NCI-H2196 treated with DMSO at 0.1 percent for 48 hours (cell line): ENCODE data around the gene HEXD.
"Not testable (repeated sequence)": the region's sequence is repeated elsewhere in the genome, so short reads cannot be mapped to it uniquely, and the experiment has no call there.

Source experiments
- DNase-seq: peaks from one replicate; lab custom pipeline; 2025; ENCODE audit not compliant: unreplicated experiment; lab: John Stamatoyannopoulos, UW

HEXD gene

DNA sequence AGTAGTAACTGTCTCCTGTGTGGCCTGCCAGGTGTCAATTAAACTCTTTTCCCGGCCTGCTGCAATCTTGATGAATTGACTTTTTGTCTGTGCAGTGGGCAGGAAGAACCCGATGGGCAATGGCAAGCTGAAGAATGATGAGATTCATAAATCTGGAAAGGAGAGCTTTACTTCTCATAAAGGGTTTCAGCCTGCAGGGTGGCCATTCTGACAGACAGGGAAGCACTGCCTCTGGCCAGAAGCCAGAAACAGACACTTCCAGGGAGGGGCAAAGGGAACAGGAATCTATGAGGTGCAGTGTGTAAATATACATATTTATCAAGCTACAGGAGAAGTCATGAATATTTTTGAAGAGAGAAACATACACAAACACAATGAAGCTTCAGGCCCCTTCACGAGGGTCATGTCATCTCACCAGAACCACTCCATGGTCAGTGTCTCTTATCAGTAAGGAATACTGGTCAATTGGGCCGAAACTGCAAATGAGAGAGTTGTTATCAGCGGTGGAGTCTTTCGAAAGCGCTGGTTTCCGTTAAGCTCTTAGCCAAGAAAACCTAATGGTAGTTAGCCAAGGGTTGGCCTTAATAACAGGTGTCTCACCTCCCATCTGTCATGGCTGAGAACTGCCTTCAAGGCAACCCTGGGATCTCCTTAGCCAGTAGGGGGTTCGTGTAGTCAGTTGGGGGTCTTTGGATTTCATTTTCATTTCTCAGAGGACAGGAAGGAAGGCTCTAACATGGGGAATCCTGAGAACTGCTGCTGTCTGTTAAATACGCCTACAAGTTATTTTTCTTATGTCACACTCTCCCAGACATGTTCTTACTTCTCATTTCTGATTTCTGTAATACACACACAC lies 39.2 kb downstream of the HEXD start:
- DNase-seq: no peak

DNA sequence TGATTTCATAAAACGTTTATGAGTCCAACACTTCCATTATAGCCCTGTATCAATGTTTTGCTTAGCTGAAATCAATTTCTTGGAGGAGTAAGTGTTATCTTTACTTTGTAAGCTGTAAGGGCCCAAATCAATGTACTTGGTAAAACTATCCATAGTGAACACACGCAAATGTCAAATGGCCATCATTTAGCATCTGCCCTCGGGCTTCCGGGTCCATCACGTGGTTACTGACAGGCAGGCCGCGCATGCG lies 39.7 kb downstream of the HEXD start:
- DNase-seq: no peak

DNA sequence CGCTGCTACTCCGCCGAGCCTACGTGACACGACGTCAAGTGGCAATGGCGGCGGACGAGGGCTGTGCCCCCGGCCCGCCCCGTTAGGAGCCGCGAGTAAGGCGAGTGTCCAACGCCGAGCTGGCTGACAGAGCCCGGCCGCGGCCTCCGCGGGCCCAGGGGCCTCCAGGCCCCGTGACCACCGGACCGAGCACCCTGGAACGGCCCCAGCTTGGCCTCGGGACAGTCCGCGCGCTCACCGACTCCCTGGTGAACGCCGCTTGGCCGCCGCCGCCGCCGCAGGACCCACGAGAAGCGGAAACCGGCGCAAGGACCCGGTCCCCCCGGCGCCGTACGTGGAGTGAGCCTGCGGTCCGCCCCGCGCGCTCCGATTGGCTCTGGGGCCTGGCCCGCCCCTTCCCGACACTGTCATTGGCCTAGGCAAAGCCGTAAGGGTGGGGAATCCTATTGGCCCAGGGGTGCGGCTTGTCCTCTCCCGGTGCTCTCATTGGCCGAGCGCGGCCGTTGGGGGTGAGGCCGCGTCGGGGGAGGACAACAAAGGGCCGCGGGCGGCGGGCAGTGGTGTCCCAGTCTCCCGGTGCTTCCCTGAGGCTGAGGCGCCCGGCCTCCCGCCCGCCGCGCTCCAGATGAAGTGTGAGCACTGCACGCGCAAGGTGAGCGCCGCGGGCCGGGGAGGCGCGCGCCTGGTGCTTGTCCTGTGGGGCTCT lies 40.2 kb downstream of the HEXD start, which contains the start of gene NARF:
Gene NARF, plus strand, starts transcription at position 563 of the 706 bp plus-strand sequence. Its CDS starts 63 bp downstream, at position 626.
- DNase-seq: peak; percentile 100

DNA sequence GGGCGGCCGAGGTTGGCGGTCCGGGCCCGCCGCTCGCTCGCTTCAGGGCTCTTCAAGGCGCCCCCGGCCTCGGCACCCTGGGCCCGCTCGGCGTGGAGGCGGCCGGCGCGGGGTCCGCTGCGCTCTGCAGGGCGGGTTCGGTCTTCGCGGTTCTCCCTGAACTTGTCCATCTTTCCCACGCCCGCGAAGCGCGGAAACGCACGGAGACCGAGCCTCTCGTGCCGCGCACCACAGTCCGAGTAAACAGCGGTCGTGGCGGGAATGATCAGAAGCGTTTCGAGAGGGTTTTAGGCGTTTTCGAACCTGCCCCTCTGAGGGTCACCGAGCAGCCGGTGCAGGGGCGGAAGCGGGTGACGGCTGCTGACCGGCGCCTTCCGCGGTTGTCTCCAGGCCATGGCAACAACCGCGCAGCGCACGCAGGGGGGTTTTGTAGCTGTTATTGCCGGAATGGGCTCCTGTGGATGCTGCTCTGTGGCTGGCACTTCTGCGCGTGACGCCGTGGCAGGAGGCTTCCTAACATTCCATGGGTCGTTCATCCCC lies 40.8 kb downstream of the HEXD start:
- DNase-seq: no peak

DNA sequence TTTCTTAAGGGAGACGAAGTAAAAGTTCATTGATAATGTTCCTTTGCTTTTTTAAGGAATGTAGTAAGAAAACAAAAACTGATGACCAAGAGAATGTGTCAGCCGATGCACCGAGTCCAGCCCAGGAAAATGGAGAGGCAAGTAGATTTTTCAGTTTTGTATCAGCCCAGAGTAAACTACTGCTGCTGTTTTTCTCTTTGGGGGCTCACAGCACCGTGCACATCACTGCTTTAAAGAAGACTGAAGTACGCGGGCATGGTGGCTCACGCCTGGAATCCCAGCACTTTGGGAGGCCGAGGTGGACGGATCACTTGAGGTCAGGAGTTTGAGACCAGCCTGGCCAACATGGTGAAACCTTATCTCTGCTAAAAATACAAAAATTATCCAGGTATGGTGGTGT lies 41.8 kb downstream of the HEXD start:
- DNase-seq: not testable (repeated sequence)

DNA sequence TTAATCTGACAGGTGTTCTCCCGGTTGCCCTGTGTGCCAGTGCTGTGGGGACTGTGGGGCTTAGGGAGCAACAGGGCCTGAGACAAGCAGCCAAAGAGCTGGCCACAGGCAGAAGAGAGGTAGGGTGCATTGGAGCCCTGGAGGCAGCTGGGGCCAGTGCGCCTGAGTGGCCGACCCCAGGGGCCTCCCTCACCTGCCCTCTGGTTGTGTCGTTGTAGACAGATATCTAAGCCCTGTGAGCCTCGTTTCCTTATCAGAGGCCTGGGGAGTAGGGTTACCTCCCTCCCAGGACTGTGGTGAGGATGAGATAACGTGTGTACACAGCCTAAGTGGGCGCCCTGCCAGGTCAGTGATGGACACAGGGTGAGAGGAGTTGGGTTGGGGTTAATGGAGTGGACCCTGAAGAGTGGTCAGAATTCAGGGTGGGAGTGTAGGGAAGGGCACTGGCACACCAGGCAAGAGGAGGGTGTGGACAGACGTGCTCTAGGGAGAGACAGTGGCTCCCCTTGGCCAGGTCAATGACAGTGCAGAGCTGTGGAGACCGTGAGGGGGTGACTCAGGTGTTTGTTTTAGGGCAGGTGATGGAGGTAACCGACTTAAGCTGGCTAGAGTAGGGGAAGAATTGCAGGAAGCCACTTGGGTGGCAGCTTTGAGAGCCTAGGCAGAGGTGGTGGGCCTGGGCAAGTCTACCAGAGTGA lies 43.8 kb downstream of the HEXD start:
- DNase-seq: peak; percentile 99

DNA sequence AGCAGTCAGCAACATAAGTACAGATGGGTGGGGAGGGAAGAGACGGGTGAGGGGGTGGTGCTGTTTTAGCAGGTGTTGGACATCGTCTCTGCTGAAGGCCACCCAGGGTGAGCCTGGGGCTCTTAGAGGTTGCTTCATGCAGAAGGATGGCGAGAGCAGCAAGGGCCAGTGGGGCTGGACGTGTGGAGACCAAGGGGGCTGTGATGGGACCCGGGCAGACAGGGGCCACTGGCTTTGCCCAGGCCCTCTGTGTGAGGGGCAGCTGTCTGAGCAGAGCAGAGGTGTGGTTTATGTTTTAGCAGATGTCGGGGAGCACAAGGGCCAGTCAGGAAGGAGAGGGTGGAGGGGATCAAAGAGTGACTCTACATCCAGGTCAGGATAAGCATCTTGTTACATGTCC lies 45.2 kb downstream of the HEXD start:
- DNase-seq: no peak

DNA sequence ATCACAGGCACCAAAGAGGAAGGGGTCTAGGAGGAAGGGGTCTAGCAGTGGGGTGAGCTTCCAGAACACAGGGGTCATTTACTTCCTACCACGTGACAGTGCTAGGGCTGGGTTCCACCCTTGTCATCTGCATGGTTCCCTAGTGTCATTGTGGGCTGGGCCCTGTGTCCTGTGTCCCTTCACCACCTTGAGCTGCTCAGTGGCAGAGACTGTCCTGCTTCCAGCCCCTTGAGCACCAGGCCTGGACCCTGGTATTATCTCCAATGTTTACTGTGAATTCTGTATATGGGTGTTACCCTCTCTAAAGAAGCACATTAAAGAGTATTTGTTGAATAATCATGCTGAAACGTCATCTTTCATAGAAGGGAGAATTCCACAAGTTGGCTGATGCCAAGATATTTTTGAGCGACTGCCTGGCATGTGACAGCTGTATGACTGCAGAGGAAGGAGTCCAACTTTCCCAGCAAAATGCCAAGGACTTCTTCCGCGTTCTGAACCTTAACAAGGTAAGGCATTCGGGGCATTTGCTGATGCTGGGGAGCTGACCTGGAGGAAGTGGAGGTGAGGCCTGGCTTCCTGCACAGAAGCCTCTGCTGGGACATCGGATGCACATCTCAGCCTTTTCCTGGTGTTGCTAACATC lies 45.9 kb downstream of the HEXD start:
- no peak for DNase-seq

DNA sequence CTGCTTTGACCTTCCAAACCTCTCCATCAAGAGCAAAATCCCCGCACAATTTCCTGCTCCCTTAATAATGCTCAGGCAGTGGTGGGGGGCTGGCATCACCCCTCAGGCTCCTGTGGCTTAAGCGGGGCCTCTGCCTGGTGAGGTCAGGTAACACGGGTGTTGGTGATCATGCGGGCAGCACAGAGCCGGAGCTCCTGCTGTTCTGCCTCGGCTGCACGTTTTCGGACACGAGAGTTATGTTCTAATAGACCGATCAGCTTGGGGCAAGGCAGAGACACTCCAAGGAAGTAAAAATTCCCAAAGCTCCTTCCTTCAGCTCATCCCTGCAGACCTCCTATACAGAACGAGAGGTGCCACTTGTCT lies 46.4 kb downstream of the HEXD start:
- no peak for DNase-seq

DNA sequence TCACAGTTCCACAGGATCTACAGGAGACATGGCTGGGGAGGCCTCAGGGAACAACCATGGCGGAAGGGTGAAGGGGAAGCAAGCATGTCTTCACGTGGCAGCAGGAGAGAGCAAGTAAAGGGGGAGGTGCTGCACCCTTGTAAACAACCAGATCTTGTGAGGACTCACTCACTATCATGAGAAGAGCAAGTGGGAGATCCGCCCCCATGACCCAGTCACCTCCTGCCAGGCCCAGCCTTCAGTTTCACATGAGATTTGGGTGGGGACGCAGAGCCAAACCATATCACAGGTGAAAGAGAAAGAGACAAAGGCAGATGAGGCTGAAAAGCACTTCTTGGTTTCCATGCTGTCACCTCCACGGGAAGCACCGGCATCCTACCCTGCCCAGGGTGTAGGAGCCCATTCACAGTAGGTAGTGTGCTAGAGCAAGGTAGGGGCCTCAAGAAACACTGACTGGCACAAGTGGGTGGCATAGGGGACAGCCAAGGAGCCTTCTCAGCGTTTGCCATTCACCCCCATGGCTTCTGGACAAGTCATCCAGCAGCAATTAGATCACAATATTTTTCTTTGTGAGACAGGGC lies 47.0 kb downstream of the HEXD start:
- no peak for DNase-seq

DNA sequence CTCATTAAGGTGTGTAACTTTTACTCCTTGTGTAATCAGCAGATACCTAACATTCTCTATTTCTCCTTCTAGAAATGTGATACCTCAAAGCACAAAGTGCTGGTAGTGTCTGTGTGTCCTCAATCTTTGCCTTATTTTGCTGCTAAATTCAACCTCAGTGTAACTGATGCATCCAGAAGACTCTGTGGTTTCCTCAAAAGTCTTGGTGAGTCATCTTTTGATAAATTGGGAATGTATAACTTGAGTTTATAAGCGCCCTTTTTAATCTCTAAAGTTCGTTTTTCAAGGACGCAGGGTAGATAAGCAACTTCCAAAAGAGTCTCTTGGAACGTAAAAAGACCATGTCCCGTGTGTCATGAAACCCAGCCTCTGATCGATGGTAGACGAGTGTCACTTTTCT lies 50.5 kb downstream of the HEXD start:
- DNase-seq: no peak

DNA sequence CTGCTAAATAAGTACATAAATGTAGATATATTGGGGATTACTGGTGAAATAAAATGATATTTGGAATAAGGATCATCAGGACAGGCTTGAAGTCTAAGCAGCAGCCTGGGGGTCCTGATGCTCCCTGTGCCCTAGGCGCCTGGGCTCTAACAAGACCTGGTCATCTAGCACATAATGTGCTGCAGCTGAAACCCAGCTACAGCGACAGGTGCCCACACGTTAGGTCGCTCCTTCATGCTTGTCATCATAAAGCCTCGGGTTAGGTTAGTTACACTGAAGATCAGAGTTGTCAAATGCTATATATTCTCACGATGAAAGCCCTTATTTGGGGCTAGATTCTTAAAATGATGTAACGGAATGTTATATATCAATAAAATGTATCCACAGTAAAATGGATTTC lies 51.9 kb downstream of the HEXD start:
- DNase-seq: no peak

DNA sequence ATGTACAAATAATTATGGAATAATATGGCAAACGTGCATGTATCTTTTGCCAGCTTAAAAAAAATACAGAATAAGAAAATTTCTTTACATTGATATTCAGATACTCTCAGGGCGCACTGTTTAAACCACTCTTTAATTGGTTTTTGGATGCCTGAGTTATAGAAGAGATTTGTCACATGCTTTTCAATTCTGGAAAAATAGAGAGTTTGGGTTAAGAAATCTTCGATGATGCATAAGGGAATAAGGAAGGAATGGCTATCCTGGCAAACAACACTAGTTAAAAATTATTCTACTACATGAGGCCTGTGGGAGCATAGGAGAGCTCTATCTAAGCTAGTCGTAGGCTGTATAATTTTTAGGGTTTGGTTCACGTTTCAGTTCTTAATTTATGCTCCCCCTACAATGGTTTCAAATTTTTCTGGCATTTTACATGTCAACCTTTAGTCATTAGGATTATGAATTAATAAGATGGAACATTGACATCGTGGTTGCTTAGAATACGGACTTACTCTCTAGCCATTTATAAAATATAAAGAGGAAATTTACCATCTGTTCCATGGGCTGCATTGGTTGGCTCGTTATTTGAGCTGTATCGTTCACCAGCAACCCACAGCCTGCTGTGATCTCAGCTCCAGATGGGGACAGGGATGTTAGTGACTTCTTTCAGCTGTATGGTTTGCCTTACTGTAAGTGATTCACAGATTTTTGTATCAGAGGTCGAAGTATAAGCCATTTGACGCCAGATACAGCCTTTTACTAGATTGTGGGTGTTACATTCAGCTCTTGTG lies 56.3 kb downstream of the HEXD start:
- no peak for DNase-seq

DNA sequence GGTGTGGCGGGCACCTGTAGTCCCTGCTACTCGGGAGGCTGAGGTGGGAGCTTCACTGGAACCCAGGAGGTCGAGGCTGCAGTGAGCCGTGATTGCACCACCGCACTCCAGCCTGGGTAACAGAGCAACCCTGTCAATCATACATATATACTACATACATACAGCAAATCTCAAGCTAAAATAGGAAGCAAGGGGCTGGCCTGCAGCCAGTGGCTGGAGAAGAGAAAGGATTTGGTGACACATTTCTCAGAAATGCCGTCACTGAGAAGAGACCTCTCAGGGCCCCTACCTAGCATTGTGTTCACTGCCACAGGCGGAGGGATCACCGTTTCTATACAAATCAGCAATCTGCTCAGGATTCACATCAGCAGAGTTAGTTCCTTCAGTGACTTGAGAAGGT lies 57.3 kb downstream of the HEXD start:
- no peak for DNase-seq

DNA sequence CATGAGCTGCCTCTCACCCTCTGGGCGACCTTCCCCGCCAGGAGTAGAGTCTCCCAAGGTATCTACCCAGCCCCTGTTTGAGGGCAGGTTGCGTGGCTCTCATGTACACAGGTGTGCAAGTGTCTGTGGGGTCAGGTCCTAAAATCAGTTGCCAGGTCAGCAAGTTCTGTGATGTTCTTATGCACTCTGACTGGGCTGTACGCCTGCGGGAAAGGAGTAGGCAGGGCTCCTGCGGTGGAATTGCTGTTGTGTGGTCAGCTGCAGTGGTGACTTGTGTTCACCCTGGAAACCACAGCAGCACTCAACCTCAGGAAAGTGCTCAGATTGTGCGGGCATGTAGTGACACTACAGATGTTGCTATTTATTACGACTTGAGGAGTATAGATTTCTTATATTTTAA lies 59.8 kb downstream of the HEXD start:
- no peak for DNase-seq

DNA sequence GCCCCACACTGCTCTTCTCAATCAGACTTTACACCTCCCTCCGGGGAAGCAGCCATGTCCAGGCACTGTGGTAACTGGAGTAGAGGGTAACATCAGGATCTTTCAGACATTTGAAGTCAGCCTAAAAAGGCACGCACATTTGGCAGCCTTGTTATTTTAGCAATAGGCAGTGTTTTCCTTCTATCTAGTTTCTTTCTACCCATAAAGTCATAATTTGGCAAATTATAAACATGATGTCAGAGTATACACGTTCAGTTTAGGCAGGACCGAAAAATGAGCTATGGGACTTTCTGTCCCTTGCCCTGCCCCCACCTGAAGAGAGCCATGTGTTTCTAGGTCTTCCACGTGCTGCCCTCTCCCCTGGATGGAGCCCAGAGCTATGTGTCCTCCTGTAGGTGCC lies 61.5 kb downstream of the HEXD start:
- DNase-seq: no peak

DNA sequence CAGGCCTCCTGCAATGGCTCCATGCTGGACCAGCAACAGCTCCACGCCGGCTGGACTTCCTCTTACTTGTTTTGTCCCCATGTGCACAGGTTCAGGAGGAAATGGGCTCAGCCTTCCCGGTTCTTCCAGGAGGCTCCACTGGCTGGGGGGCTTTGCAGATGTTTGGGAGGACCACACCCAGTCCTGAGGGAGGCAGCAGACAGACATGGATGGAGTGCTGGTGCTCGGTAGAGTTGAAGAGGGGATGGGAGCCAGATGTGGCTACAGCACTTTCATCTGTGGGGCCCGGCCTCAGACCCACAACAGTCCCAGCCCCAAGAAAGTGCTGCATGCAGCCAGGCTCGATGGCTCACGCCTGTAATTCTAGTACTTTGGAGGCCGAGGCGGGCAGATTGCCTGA lies 62.2 kb downstream of the HEXD start:
- DNase-seq: no peak

DNA sequence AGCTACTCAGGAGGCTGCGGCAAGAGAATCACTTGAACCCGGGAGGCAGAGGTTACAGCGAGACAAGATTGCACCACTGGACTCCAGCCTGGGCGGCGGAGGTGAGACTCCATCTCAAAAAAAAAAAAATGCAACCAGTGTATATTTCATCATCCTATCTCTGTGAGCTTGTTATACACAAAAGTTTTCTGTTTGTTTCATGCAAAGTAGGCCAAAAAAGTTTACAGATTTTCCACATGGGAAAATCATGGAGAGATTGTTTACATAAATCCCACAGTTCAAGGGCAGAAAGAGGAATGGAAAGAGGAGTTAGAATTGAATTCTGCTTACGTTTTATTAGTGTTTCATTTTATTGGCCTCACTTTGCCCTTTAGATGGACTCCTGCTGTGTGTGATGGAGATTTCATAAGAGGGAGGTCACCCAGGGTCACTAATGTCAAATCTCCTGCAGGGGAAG lies 65.1 kb downstream of the HEXD start:
- no peak for DNase-seq

DNA sequence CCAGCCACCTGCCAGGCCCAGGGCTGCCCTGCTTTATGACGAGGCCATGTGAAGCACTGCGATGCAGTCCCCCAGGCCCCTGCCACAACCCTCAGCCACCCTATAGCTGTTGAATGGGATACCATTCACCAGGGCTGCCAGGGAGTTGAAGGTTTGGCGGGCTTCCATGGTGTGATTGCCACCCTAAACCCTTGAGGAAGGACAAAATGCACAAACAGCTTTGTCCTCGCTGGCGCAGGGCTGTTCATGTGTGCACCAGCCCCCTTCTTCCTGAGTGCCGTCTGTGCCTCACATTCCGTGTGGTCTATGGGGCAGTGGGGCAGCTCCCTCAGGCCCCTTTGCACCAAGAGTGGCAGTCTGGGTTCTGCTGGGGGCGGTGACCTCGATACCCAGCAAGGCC lies 65.7 kb downstream of the HEXD start:
- DNase-seq: no peak
